ENCODE data around the gene LILRB5. TPM values are rescaled to one million over a fixed set of nuclear protein-coding genes. Genes with fewer than 3 reads are reported as not detected.
"Not testable (repeated sequence)": the region's sequence is repeated elsewhere in the genome, so short reads cannot be mapped to it uniquely, and the experiment has no call there.

Gene LILRB5
- total RNA-seq, 1 experiment from 2014 or later, result not detected

- Histone ChIP-seq H3K9me3 (ENCODE audit: low read length) (no peaks in the 10 kb centered on the region), H3K27me3 (ENCODE audit: low read length) (no peaks in the 10 kb centered on the region), H4K20me1 (ENCODE audit: low read length) (peaks cover 72% of the 10 kb centered on the region), H3K4me3 (ENCODE audit: low read length) (no peak overlapping the region), H3K79me2 (ENCODE audit: low read length) (peaks cover 61% of the 10 kb centered on the region), H3K27ac (ENCODE audit: low read length) (no peak overlapping the region), H3F3A (ENCODE audit: low read length, unreplicated experiment) (peaks cover 33% of the 10 kb centered on the region), H3K4me2 (ENCODE audit: low read length) (peak overlapping the region; percentile 32; the same call in 1 of the 2 replicates), H3K4me1 (ENCODE audit: insufficient read depth, low read length) (peaks cover 47% of the 10 kb centered on the region), H3K9me2 (replicated peaks; ENCODE audit: low read length) (no peaks in the 10 kb centered on the region), H2AFZ (ENCODE audit: low read length) (no peak overlapping the region), H3K9ac (ENCODE audit: low read length) (no peak overlapping the region), H3K36me3 (ENCODE audit: low read depth, low read length) (peaks cover 52% of the 10 kb centered on the region)
- ChIA-PET POLR2A (ENCODE audit: unreplicated experiment) (interaction anchor here (1.6 kb wide), 1 partner anchor 18 kb away, joined by 18 read pairs; the partner anchor contains the start of genes MBOAT7 and TSEN34), CTCF (no interaction called here)
- DNase-seq (peak; percentile 39), ATAC-seq (peak; percentile 3)
- no TSS peak for BruUV-seq (replicated peaks)
- TF ChIP-seq CTCF (conservative IDR thresholded peaks at IDR 0.05; ENCODE audit: low read depth, low read length), result no peak
- TF ChIP-seq EZH2phosphoT487 (IDR thresholded peaks at IDR 0.05; ENCODE audit: borderline replicate concordance, low read length), result no peak
- intact Hi-C loops (cut with micrococcal nuclease), result no loop called here
These were observed 48.4 kb downstream of the LILRB5 start for GRCh38 chr19:54208784-54209057.

DNA sequence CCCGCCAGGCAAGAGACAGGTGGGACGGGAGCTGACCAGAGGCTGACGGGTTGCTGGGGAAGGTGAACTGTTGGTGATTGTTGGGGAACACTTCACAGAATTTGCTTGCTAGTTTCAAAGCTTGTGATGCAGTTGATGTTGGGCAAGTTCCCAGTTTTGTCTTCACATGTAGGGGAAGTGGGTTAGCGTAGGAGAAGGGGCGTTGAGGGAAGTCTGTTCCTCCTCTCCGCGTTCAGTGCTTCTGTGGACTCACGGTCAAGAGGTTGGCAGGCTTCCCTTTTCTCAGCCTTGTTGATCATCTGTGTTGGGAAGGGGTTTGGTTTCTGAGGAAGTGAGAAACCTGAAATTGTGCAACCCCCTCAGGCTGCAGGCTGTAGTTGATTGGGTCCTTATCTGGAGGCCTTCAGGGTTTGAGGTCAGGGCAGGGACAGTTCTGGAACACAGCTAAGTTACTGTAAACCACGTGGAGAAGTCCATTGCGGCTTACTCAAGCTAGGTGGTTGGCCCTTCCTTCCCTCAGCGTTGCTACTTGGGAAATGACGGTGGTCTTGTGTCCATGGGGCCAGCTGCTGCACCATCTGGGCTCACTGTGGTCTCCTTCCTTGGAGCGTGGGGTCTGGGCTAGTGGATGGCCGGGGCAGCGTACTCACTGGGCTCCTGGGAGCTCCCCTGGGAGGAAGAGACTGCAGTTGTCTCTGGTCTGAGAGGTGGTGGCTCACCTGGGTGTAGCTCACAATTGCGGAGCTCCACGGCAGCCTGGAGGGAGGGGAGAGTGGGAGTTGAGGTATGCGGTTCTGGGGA lies 48.9 kb downstream of the LILRB5 start:
- H3K4me2 ChIP-seq (ENCODE audit: low read length), result no peak overlapping the region
- peaks cover 78% of the 10 kb centered on the region for H4K20me1 ChIP-seq (ENCODE audit: low read length)
- no peaks in the 10 kb centered on the region for H3K27me3 ChIP-seq (ENCODE audit: low read length)
- TF ChIP-seq EZH2 (IDR thresholded peaks at IDR 0.05; ENCODE audit: low read length, unreplicated experiment) (no peak), CTCF (conservative IDR thresholded peaks at IDR 0.05; ENCODE audit: low read depth, low read length) (no peak), EZH2phosphoT487 (IDR thresholded peaks at IDR 0.05; ENCODE audit: borderline replicate concordance, low read length) (no peak)
- H3K27ac ChIP-seq (ENCODE audit: low read length), result no peak overlapping the region
- H3K9me3 ChIP-seq (ENCODE audit: low read length), result no peaks in the 10 kb centered on the region
- H3K4me3 ChIP-seq (ENCODE audit: low read length), result no peak overlapping the region
- intact Hi-C loops (cut with micrococcal nuclease), result no loop called here
- peaks cover 66% of the 10 kb centered on the region for H3K79me2 ChIP-seq (ENCODE audit: low read length)
- no peak overlapping the region for H3K9ac ChIP-seq (ENCODE audit: low read length)
- no peak overlapping the region for H2AFZ ChIP-seq (ENCODE audit: low read length)
- peaks cover 36% of the 10 kb centered on the region for H3F3A ChIP-seq (ENCODE audit: low read length, unreplicated experiment)
- H3K36me3 ChIP-seq (ENCODE audit: low read depth, low read length), result peaks cover 58% of the 10 kb centered on the region
- H3K9me2 ChIP-seq (replicated peaks; ENCODE audit: low read length), result no peaks in the 10 kb centered on the region
- POLR2A ChIA-PET (ENCODE audit: unreplicated experiment), result no interaction called here
- CTCF ChIA-PET, result no interaction called here
- no TSS peak for BruUV-seq (replicated peaks)
- DNase-seq (peak; percentile 35), ATAC-seq (peak; percentile 2; the same call in 1 of the 2 replicates)
- H3K4me1 ChIP-seq (ENCODE audit: insufficient read depth, low read length), result peaks cover 53% of the 10 kb centered on the region

DNA sequence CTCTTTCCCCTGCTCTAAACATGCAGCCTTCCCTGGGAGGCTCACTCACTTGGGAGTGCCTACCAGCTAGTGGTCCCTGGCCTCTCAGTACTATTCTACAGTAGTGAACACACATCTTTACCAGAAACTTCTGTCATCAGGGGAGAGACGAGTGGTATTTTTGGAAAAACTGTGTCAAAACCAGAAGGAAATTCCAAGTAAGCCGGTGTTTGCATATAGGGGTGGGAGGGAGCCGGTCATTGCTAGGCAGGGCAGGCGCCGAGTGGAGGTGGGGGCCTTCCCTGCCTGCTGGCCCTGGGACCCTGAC lies 49.4 kb downstream of the LILRB5 start:
- H3K4me1 ChIP-seq (ENCODE audit: insufficient read depth, low read length), result peaks cover 58% of the 10 kb centered on the region
- H2AFZ ChIP-seq (ENCODE audit: low read length), result no peak overlapping the region
- H3K27ac ChIP-seq (ENCODE audit: low read length), result no peak overlapping the region
- H3K4me3 ChIP-seq (ENCODE audit: low read length), result no peak overlapping the region
- no peak for TF ChIP-seq CTCF (conservative IDR thresholded peaks at IDR 0.05; ENCODE audit: low read depth, low read length)
- no peak for TF ChIP-seq EZH2phosphoT487 (IDR thresholded peaks at IDR 0.05; ENCODE audit: borderline replicate concordance, low read length)
- TF ChIP-seq EZH2 (IDR thresholded peaks at IDR 0.05; ENCODE audit: low read length, unreplicated experiment), result no peak
- no peak overlapping the region for H3K9ac ChIP-seq (ENCODE audit: low read length)
- no peak for ATAC-seq
- no peaks in the 10 kb centered on the region for H3K9me3 ChIP-seq (ENCODE audit: low read length)
- no peak for DNase-seq
- no peaks in the 10 kb centered on the region for H3K27me3 ChIP-seq (ENCODE audit: low read length)
- H3K79me2 ChIP-seq (ENCODE audit: low read length), result peaks cover 70% of the 10 kb centered on the region
- H3K9me2 ChIP-seq (replicated peaks; ENCODE audit: low read length), result no peaks in the 10 kb centered on the region
- peaks cover 63% of the 10 kb centered on the region for H3K36me3 ChIP-seq (ENCODE audit: low read depth, low read length)
- no peak overlapping the region for H3K4me2 ChIP-seq (ENCODE audit: low read length)
- no TSS peak for BruUV-seq (replicated peaks)
- peaks cover 83% of the 10 kb centered on the region for H4K20me1 ChIP-seq (ENCODE audit: low read length)
- peaks cover 41% of the 10 kb centered on the region for H3F3A ChIP-seq (ENCODE audit: low read length, unreplicated experiment)
- POLR2A ChIA-PET (ENCODE audit: unreplicated experiment), result no interaction called here
- intact Hi-C loops (cut with micrococcal nuclease), result no loop called here
- CTCF ChIA-PET, result no interaction called here

- BruUV-seq (replicated peaks); H3K27me3 ChIP-seq (ENCODE audit: low read length); H2AFZ ChIP-seq (ENCODE audit: low read length); DNase-seq; POLR2A ChIA-PET (ENCODE audit: unreplicated experiment); H3K4me3 ChIP-seq (ENCODE audit: low read length); H3K27ac ChIP-seq (ENCODE audit: low read length); intact Hi-C loops (cut with micrococcal nuclease); H3K9me3 ChIP-seq (ENCODE audit: low read length); H3K9me2 ChIP-seq (replicated peaks; ENCODE audit: low read length); H3K4me2 ChIP-seq (ENCODE audit: low read length); ATAC-seq; H3K9ac ChIP-seq (ENCODE audit: low read length): not testable (repeated sequence)
- CTCF ChIA-PET, result interaction anchor here (0.6 kb wide), 1 partner anchor 39 kb away, joined by 4 read pairs; no protein-coding TSS in a partner anchor
- Histone ChIP-seq H4K20me1 (ENCODE audit: low read length) (peaks cover 87% of the 10 kb centered on the region), H3F3A (ENCODE audit: low read length, unreplicated experiment) (peaks cover 44% of the 10 kb centered on the region), H3K79me2 (ENCODE audit: low read length) (peaks cover 71% of the 10 kb centered on the region), H3K4me1 (ENCODE audit: insufficient read depth, low read length) (peaks cover 62% of the 10 kb centered on the region), H3K36me3 (ENCODE audit: low read depth, low read length) (peaks cover 68% of the 10 kb centered on the region)
These were observed 49.9 kb downstream of the LILRB5 start for GRCh38 chr19:54207193-54207592.
